OCI-LY7 (cell line): Measurements from ENCODE around the gene DOC2A. TPM values are rescaled to one million over a fixed set of nuclear protein-coding genes. Genes with fewer than 3 reads are reported as not detected.

Experiments used
- BruUV-seq: library from RNA; stranded (reverse); fragments of 400-500 nt; replicated peaks from 2 replicates; lab custom pipeline; 2021; lab: Mats Ljungman, UMichigan
- CTCF ChIA-PET: fragments of 300-600 bp; sonication (Branson Sonifier 250); formaldehyde crosslinking; loops from one replicate; lab custom pipeline; 2022; ENCODE audit warnings: antibody characterized with exemption; ENCODE audit not compliant: unreplicated experiment; lab: Charles Lee
- POLR2A ChIA-PET: fragments of 300-600 bp; sonication (Branson Sonifier 250); formaldehyde crosslinking; loops from one replicate; lab custom pipeline; 2022; ENCODE audit warnings: antibody characterized with exemption; lab: Charles Lee
- DNase-seq: peaks from one replicate; pipeline ENCODE4 v3.0.0-alpha.2; 2015; ENCODE audit warnings: low spot score
- H2AFZ ChIP-seq: fragments of 200-600 bp; sonication (generic), shearing (Covaris generic); 2 replicates; pipeline ENCODE4 v1.6.1; 2014; ENCODE audit warnings: mild to moderate bottlenecking, antibody characterized with exemption, low read length, moderate library complexity
- H3K27ac ChIP-seq: fragments of 200-600 bp; sonication (generic); 2 replicates; pipeline ENCODE4 v1.5.1; 2014; ENCODE audit warnings: mixed run types, low read depth, mild to moderate bottlenecking, moderate library complexity, low read length, inconsistent platforms; ENCODE audit not compliant: poor library complexity, severe bottlenecking
- H3K36me3 ChIP-seq: fragments of 200-600 bp; sonication (generic); 2 replicates; pipeline ENCODE4 v1.6.1; 2014; ENCODE audit warnings: mild to moderate bottlenecking, antibody characterized with exemption, low read length, moderate library complexity, mixed read lengths; ENCODE audit not compliant: insufficient read depth
- H3K4me1 ChIP-seq: fragments of 200-600 bp; sonication (generic); 2 replicates; pipeline ENCODE4 v1.5.1; 2014; ENCODE audit warnings: mild to moderate bottlenecking, low read length; ENCODE audit not compliant: insufficient read depth, poor library complexity, severe bottlenecking
- H3K4me2 ChIP-seq: fragments of 200-600 bp; sonication (generic); 2 replicates; pipeline ENCODE4 v1.6.1; 2014; ENCODE audit warnings: mild to moderate bottlenecking, low read length
- H3K4me3 ChIP-seq: fragments of 200-600 bp; sonication (generic); 2 replicates; pipeline ENCODE4 v1.5.1; 2014; ENCODE audit warnings: mild to moderate bottlenecking, low read depth, low read length; ENCODE audit not compliant: poor library complexity, severe bottlenecking
- H3K79me2 ChIP-seq: fragments of 200-600 bp; sonication (generic); 2 replicates; pipeline ENCODE4 v1.6.1; 2016; ENCODE audit warnings: low read depth, mild to moderate bottlenecking, low read length, moderate library complexity, mixed read lengths; ENCODE audit not compliant: insufficient read depth
- H3K9me2 ChIP-seq: fragments of 200-600 bp; sonication (generic); 2 replicates; pipeline ENCODE4 v1.6.1; 2016; ENCODE audit warnings: mild to moderate bottlenecking, low read length, mixed read lengths; ENCODE audit not compliant: insufficient read depth
- H3K9me3 ChIP-seq: fragments of 200-600 bp; sonication (generic); 2 replicates; pipeline ENCODE4 v1.6.1; 2014; ENCODE audit warnings: mild to moderate bottlenecking, mixed run types, low read length, mixed read lengths
- H4K20me1 ChIP-seq: fragments of 200-600 bp; sonication (generic); 2 replicates; pipeline ENCODE4 v1.6.1; 2014; ENCODE audit warnings: mild to moderate bottlenecking, antibody characterized with exemption, low read length, moderate library complexity, mixed read lengths; ENCODE audit not compliant: insufficient read depth
- CTCF ChIP-seq: fragments of 200-600 bp; sonication (generic); conservative IDR thresholded peaks from 2 replicates; pipeline ENCODE4 v1.5.1; 2014; ENCODE audit warnings: mild to moderate bottlenecking, antibody characterized with exemption, low read length, moderate library complexity, mixed read lengths
- EZH2phosphoT487 ChIP-seq: fragments of 200-600 bp; sonication (generic); IDR thresholded peaks from 2 replicates; pipeline ENCODE4 v1.6.1; 2018; ENCODE audit warnings: low read depth, borderline replicate concordance, mild to moderate bottlenecking, mixed run types, antibody characterized with exemption, low read length, moderate library complexity, mixed read lengths
- intact Hi-C: fragments of 100-400 bp; cut with micrococcal nuclease; formaldehyde crosslinking; loops from one replicate; pipeline ENCODE4 v1.10.0; 2022; ENCODE audit not compliant: unreplicated experiment
- total RNA-seq, 2 experiments: library from RNA; depleted of rRNA in 1 of 2; stranded (reverse); fragments of >200 nt in 1 of 2; shearing (Covaris generic) in 1 of 2; gene quantifications; 2 replicates each; pipeline ENCODE4 v1.2.3, GENCODE V29; 2014 to 2022

Gene DOC2A
- total RNA-seq, 2 experiments from 2014 or later = 0.91 TPM; not detected in 1

- H3K36me3 ChIP-seq = peaks cover 97% of the 10 kb centered on the region
- POLR2A ChIA-PET = no interaction called here
These were observed 21.5 kb downstream of the DOC2A start for GRCh38 chr16:29989111-29989858.

GRCh38 chr16:29988346-29989075 lies 22.3 kb downstream of the DOC2A start:
- ChIA-PET POLR2A (no interaction called here), CTCF (no interaction called here)
- Histone ChIP-seq H3K4me1 (no peaks in the 10 kb centered on the region), H2AFZ (no peak overlapping the region), H4K20me1 (no peaks in the 10 kb centered on the region), H3K36me3 (peaks cover 97% of the 10 kb centered on the region), H3K4me2 (no peak overlapping the region), H3K9me2 (no peaks in the 10 kb centered on the region), H3K4me3 (no peak overlapping the region), H3K79me2 (no peaks in the 10 kb centered on the region), H3K9me3 (no peaks in the 10 kb centered on the region), H3K27ac (no peak overlapping the region)
- intact Hi-C loops = no loop called here
- TF ChIP-seq EZH2phosphoT487 (no peak), CTCF (no peak)
- no TSS peak for BruUV-seq
- no peak for DNase-seq

More at GRCh38 chr16:29989111-29989858, 21.5 kb downstream of the DOC2A start:
- no peaks in the 10 kb centered on the region for H3K79me2 ChIP-seq
- H3K4me2 ChIP-seq = no peak overlapping the region
- H3K4me3 ChIP-seq = no peak overlapping the region
- H3K4me1 ChIP-seq = peaks cover 7% of the 10 kb centered on the region
- H4K20me1 ChIP-seq = no peaks in the 10 kb centered on the region
- intact Hi-C loops = no loop called here
- H3K27ac ChIP-seq = no peak overlapping the region
- TF ChIP-seq EZH2phosphoT487 = no peak
- no peak for TF ChIP-seq CTCF
- BruUV-seq = no TSS peak
- no peak overlapping the region for H2AFZ ChIP-seq
- no peaks in the 10 kb centered on the region for H3K9me2 ChIP-seq
- CTCF ChIA-PET = no interaction called here
- no peak for DNase-seq
- H3K9me3 ChIP-seq = no peaks in the 10 kb centered on the region
